ACHN (cell line): ENCODE results near the gene MICOS13.
"Not testable (repeated sequence)": the region's sequence is repeated elsewhere in the genome, so short reads cannot be mapped to it uniquely, and the experiment has no call there.

Experiments used
- DNase-seq: peaks from one replicate; pipeline ENCODE4 v3.0.0-alpha.2; 2015
- in situ Hi-C: cut with HindIII; loops from 2 replicates; pipeline ENCODE4 v1.10.0; 2017; ENCODE audit warnings: low sequenced_read_pairs, low pct_ligation_motif_present, low pct_unique_long_range_greater_than_20kb

MICOS13 gene

GRCh38 chr19:5690955-5691821 is 10.9 kb upstream of the MICOS13 start:
- DNase-seq, result peak; percentile 21
- in situ Hi-C loops, result no loop called here

DNA sequence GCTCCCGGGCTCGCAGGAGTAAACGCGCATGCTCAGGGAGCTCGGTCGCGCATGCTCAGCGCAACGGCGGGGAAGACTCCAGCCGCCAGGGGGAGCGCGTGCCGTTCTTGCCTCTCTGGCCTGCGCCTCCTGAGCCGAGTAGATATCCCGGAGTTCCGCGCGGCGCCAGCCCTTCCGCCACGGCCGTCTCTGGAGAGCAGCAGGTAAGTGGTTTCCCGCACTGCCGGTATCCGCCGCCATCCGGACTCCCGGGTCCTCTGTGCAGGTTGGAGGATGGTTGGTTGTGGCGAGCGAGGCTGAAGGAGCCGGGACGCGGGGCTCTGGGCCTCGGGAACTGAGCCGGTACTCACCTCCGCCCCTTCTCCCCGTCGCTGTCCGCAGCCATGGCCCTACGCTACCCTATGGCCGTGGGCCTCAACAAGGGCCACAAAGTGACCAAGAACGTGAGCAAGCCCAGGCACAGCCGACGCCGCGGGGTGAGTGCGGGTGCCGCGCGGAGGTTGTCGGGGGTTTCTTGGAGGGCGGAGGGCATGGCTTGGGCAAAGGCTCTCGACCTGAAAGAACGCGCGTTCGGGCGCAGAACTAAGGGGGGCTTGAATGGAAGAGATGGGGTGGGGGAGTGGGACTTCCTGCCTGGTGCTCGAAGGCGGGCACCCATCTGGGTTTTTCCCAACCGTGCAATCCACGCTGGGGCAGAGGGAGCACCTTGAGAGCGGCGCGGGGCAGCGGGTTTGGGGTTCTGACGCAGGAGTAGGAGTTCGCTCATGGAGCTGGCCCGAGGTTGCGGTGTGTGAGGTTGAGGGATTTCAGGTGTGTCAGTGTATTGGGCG is 10.0 kb upstream of the MICOS13 start, which contains the start of gene RPL36:
Gene RPL36, plus strand, starts transcription at position 171 of the 830 bp plus-strand sequence. Its CDS starts 213 bp downstream, at position 384.
- peak; percentile 92 for DNase-seq

GRCh38 chr19:5688262-5688881 is 8.1 kb upstream of the MICOS13 start:
- in situ Hi-C loops, DNase-seq: not testable (repeated sequence)

More for the DNA sequence above, 10.0 kb upstream of the MICOS13 start, which contains the start of gene RPL36:
- in situ Hi-C loops, result no loop called here

- in situ Hi-C loops, result no loop called here
- DNase-seq, result no peak
Measured at GRCh38 chr19:5687360-5688198, 7.3 kb upstream of the MICOS13 start.

- DNase-seq, result peak; percentile 90
- in situ Hi-C loops, result no loop called here
Measured at GRCh38 chr19:5686647-5687359, 6.5 kb upstream of the MICOS13 start.

DNA sequence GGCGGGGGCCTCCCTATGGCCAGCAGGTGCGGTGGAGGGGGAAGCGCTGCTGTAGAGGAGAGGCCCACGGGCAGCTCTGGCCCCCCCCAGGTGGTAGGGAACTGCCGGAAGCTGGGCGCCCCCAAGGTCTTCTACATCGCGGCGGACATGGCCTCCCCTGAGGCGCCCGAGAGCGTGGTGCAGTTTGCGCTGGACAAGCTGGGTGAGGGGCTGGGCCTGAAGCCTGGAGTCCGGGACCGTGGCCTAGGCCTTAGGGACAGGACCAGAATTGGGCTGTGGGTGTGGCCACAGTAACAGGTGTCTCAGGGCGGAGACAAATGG is 6.0 kb upstream of the MICOS13 start:
- in situ Hi-C loops, result no loop called here
- no peak for DNase-seq

GRCh38 chr19:5684694-5685430 is 4.5 kb upstream of the MICOS13 start:
- in situ Hi-C loops, result no loop called here
- no peak for DNase-seq

GRCh38 chr19:5683177-5683886 is 3.0 kb upstream of the MICOS13 start:
- DNase-seq, result no peak
- in situ Hi-C loops, result no loop called here

- in situ Hi-C loops, result no loop called here
- no peak for DNase-seq
Measured at GRCh38 chr19:5682107-5682482, 1.8 kb upstream of the MICOS13 start.

GRCh38 chr19:5681391-5682106 is 1.2 kb upstream of the MICOS13 start:
- no peak for DNase-seq
- in situ Hi-C loops, result no loop called here

GRCh38 chr19:5680084-5680436 is 256 bp downstream of the MICOS13 start:
- DNase-seq, result peak; percentile 39
- in situ Hi-C loops, result no loop called here

- in situ Hi-C loops, result no loop called here
- DNase-seq, result no peak
Measured at GRCh38 chr19:5679289-5680083, 830 bp downstream of the MICOS13 start.

- DNase-seq, result no peak
- in situ Hi-C loops, result no loop called here
Measured at GRCh38 chr19:5678071-5678718, 2.1 kb downstream of the MICOS13 start.

- in situ Hi-C loops, result no loop called here
- no peak for DNase-seq
Measured at GRCh38 chr19:5677580-5677979, 2.7 kb downstream of the MICOS13 start.

DNA sequence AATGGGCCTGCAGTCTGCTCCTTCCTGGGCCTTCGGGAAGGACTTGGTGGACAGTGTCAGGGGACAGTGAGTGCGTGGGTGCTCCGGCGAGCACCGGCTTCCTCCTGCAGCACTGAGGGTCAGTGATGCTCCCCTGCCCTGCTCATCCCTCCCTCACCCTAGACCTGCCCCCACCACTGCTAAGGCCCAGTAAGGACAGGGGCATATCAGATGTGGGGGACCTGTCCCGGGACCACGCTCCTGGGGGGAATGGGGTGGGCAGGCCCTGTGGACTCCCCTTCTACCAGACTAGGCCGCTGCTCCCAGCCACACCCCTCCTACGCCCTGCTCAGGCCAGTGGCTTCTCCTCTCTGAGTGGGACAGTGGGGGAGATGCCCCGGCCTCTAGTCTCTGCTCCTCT is 3.2 kb downstream of the MICOS13 start:
- no peak for DNase-seq
- in situ Hi-C loops, result no loop called here
